Pancreas (tissue), 10 donors: ENCODE results near the gene TNP1. TPM values are rescaled to one million over a fixed set of nuclear protein-coding genes. Genes with fewer than 3 reads are reported as not detected.
A peak's percentile ranks its signal among the peaks of the same experiment; 100 is the strongest.

ENCODE experiments used
- ATAC-seq, 4 donors: fragments of 200-7000 bp; cut with Tn5 transposase; one replicate each; pipeline versions ENCODE4 v1.8.0 to v1.9.1; 2020; ENCODE audit warnings: mild to moderate bottlenecking in 4 of 4, moderate library complexity in 4 of 4
- DNase-seq, 6 donors: peaks; one replicate each; pipeline ENCODE4 v3.0.0-alpha.2; 2020
- FAIRE-seq: peaks from 2 replicates; lab custom pipeline; 2012; peaks lifted over from hg19 to GRCh38; lab: Jason Lieb, UNC
- H3K27ac ChIP-seq, 4 donors: fragments of 200-600 bp; sonication (generic); 1 replicate in 3 of 4; 2 replicates in 1 of 4; pipeline versions ENCODE4 v1.5.0 to v1.8.0; 2020
- H3K27me3 ChIP-seq, 4 donors: fragments of 200-600 bp; one replicate each; pipeline ENCODE4 v1.8.0; 2021
- H3K36me3 ChIP-seq, 3 donors: fragments of 200-600 bp; sonication (generic) in 1 of 3; one replicate each; pipeline versions ENCODE4 v1.5.0 to v1.8.0; 2020 to 2021
- H3K4me1 ChIP-seq, 3 donors: fragments of 200-600 bp; one replicate each; pipeline ENCODE4 v1.8.0; 2021
- H3K4me3 ChIP-seq, 4 donors: fragments of 200-600 bp; sonication (generic) in 2 of 4; one replicate each; pipeline versions ENCODE4 v1.5.0 to v1.8.0; 2020 to 2021
- H3K9me3 ChIP-seq, 4 donors: fragments of 200-600 bp; one replicate each; pipeline ENCODE4 v1.8.0; 2021
- CTCF ChIP-seq, 4 donors: fragments of 200-600 bp; sonication (generic) in 3 of 4; IDR thresholded peaks; one replicate each; pipeline versions ENCODE4 v1.5.0 to v1.8.0; 2021; ENCODE audit warnings: antibody characterized with exemption in 4 of 4
- WGBS, 2 donors: extraction: QIAGEN DNeasy Blood & Tissue Kit; methylation state at CpG; one replicate each; pipeline ENCODE4 v1.1.7; 2013; 5-methylcytosine and 5-hydroxymethylcytosine counted together
- intact Hi-C, 3 donors: fragments of 100-400 bp; cut with DNase I; formaldehyde crosslinking; loops; one replicate each; pipeline versions ENCODE4 v1.11.1 to v1.14.2; 2022
- polyA plus RNA-seq, 2 donors: library from polyadenylated mRNA; stranded (reverse); fragments of 200-250 nt; gene quantifications; one replicate each; pipeline ENCODE4 v1.2.3, GENCODE V29; 2013
- total RNA-seq, 6 donors: library from RNA; stranded (reverse); fragmentation: NEBNext Ultra II Directional in 4 of 6; extraction: Animal tissue kit (Norgen Biotek cat#: 25700) in 4 of 6; gene quantifications; one replicate each; pipeline versions ENCODE4 v1.2.1 to v1.2.4, GENCODE V29; 2021 to 2023
- donor health status: healthy with polysubstance abuse.
- donor health status: DM: no; HTN: no; CAD: no; lungs with moderate emphysema.
- donor health status: DM: no; HTN: no; CAD: no.
- donor health status: control.
- donor health status: control.
- donor health status: Bipolar disorder and iron deficiency.
- donor health status: DM: yes; HTN: yes; CAD: no.
- donor health status: DM: no; HTN: no; CAD: no.
- donor health status: DM: no; HTN: no; CAD: no.
- donor health status: DM: yes; HTN: yes; CAD: no.

The TNP1 gene
- total and polyA plus RNA-seq, 8 donors = not detected

- no peak for FAIRE-seq
- Histone ChIP-seq H3K36me3 (no peaks in the 10 kb centered on the region), H3K4me1 (no peaks in the 10 kb centered on the region), H3K27me3 (no peaks in the 10 kb centered on the region), H3K4me3 (no peak overlapping the region), H3K27ac (no peak overlapping the region), H3K9me3 (no peaks in the 10 kb centered on the region)
- ATAC-seq = peak in 1 of 4 donors; percentile 31
- no peak for DNase-seq
- TF ChIP-seq CTCF (IDR thresholded peaks at IDR 0.05) = no peak
- 23 to 32% methylated on average over 4 of the region's 4 CpGs for WGBS, 2 donors
- intact Hi-C loops = no loop called here
These were observed 11.6 kb upstream of the TNP1 start for GRCh38 chr2:216871333-216871934.

GRCh38 chr2:216870508-216871332, 10.9 kb upstream of the TNP1 start:
- 88 to 92% methylated on average over 3 of the region's 3 CpGs for WGBS, 2 donors
- intact Hi-C loops = no loop called here
- DNase-seq (no peak), FAIRE-seq (no peak), ATAC-seq (no peak)
- H3K9me3 ChIP-seq = no peaks in the 10 kb centered on the region
- no peak for TF ChIP-seq CTCF (IDR thresholded peaks at IDR 0.05)
- no peaks in the 10 kb centered on the region for H3K36me3 ChIP-seq
- no peak overlapping the region for H3K27ac ChIP-seq
- H3K27me3 ChIP-seq = no peaks in the 10 kb centered on the region
- H3K4me3 ChIP-seq = no peak overlapping the region
- H3K4me1 ChIP-seq = no peaks in the 10 kb centered on the region

- Histone ChIP-seq H3K4me1 (no peaks in the 10 kb centered on the region), H3K27ac (no peak overlapping the region), H3K36me3 (no peaks in the 10 kb centered on the region), H3K4me3 (no peak overlapping the region), H3K27me3 (no peaks in the 10 kb centered on the region), H3K9me3 (no peaks in the 10 kb centered on the region)
- intact Hi-C loops = no loop called here
- WGBS, 2 donors = 84 to 92% methylated on average over 3 of the region's 3 CpGs
- TF ChIP-seq CTCF (IDR thresholded peaks at IDR 0.05) = no peak
- DNase-seq = no peak
- ATAC-seq = no peak
- no peak for FAIRE-seq
These were observed 6.7 kb upstream of the TNP1 start for GRCh38 chr2:216866515-216867095.

- WGBS, 2 donors = 88 to 91% methylated on average over 3 of the region's 3 CpGs
- no peak for DNase-seq
- intact Hi-C loops = no loop called here
- no peak for TF ChIP-seq CTCF (IDR thresholded peaks at IDR 0.05)
- H3K27me3 ChIP-seq = no peaks in the 10 kb centered on the region
- no peak for FAIRE-seq
- ATAC-seq = no peak
- H3K36me3 ChIP-seq = no peaks in the 10 kb centered on the region
- no peaks in the 10 kb centered on the region for H3K9me3 ChIP-seq
- no peak overlapping the region for H3K27ac ChIP-seq
- H3K4me1 ChIP-seq = no peaks in the 10 kb centered on the region
- no peak overlapping the region for H3K4me3 ChIP-seq
These were observed 5.8 kb upstream of the TNP1 start for GRCh38 chr2:216865658-216866057.
